DMS53 treated with DMSO at 0.1 percent for 48 hours (cell line): ENCODE results near the gene ANKRD26.
A peak's percentile ranks its signal among the peaks of the same experiment; 100 is the strongest.
"Not testable (repeated sequence)": the region's sequence is repeated elsewhere in the genome, so short reads cannot be mapped to it uniquely, and the experiment has no call there.

Experiments used
- DNase-seq: peaks from one replicate; lab custom pipeline; 2025; ENCODE audit not compliant: unreplicated experiment; lab: John Stamatoyannopoulos, UW

Gene ANKRD26

DNA sequence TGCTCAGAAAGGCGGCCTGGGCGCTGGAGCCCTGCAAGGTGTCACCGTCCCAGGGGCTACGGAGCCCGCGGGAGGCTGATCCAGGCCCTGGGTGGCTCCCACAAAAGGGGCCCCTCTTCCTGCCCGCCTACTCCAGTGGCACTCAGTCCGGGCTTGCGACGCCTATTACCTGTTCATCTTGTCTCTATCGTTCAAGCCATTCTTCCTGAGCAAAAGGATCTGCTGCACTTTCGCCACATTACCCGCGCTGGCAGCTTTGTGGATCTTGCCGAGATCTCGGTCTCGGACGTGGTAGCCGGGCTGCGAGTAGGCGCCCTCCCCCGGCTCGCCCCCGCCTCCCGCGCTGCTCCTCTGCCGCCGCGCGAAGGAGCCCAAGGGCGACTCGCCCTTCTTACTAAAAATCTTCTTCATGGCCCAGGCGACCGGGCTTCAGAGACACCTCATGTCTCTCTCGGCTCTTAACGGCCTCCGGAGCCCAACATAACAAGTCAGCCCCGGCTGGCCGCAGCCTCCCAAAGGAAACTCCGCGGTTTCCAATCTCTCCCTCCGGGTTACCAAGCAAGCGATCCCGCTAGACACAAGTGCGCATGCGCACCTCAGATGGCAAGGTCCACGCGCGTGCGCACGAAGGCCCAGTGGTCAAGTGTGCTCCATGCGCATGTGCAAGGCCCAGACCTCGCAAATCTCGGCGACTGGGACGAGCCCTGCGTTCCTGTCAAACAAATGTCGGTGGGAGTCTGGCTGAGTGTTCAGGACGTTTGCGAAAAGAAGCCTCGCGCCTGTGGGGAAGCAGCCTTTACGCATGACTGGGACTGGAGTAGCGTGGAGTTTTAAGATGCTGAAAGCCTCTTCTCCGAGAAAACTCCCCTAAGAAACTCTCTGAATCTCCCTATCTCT, at the start of gene ANKRD26:
TSS of gene ANKRD26 (minus strand) at position 579 of the 897 bp plus-strand sequence. CDS start at position 411, 168 bp downstream.
- DNase-seq, result peak; percentile 93

DNA sequence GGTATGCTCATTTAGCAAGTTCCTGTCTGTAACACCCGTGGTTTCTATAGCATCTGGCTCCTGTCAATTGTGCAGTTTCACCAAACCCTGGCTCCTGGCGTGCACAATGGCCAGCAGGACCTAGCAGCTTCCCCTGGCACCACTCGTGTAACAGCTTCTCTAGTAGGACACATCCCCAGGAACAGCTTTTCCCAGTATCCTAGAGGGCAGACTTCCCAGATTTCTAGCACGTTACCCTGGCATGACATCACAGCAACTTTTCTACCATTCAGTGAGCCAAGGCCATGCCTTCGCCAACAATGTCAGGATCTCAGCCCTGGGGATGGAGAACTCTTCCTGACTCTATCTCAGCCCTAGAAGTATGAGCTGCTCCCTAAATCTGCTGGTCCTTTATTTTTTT, 47.4 kb upstream of the ANKRD26 start:
- no peak for DNase-seq

DNA sequence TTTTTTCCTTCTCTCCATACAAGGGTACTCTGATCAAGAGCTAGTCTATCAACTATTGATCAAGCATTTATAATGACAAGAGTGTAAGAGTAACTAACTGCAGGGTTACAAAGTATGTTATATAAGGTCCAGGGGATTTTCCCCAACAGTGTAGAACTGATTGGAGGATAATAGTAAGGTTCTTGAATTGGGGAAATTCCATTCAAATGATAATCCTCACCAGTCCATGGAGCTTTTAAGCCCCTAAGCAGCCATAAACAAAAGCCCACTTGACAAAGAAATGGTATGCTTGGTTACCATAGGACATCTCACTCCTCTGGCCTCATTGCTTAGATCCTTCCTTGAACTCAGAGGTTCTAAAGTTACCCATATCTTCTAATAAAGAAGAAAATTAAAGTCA, 45.6 kb upstream of the ANKRD26 start:
- no peak for DNase-seq

DNA sequence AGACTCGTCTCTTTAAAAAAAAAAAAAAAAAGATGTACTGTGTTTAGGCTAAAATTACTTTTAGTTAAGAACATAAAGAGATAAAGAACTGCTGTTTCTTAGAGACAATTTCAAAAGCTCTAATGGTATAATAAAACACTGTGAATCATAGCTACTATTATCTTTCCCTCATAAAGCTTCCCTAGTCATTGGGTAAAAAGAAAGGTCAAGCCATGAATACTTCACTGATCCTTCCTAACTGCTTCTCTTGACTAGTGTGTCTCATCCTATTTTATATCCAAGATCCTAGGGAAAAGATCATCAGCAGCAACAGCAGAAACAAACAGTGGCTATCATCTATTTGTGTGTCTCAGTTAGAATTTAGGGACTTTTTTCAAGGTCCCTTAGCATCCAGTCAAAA, 43.4 kb upstream of the ANKRD26 start:
- no peak for DNase-seq

DNA sequence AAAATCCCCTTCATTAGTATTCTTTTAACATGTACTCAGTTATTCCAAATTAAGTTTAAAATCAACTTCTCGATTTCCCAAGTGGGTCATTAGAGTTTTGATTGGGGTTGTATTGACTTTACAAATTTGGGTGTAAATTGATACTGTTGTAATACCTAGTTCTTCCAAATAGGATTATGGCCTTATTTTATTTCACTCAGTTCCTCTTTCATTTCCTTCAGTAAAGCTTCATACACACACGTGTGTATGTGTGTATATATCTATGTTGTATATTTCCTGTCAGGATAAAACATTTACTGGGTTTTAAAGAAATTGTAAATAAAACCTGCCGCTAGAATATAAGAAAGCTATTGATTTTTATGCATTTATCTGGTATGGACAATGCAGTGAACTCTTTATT, 38.0 kb upstream of the ANKRD26 start:
- no peak for DNase-seq

DNA sequence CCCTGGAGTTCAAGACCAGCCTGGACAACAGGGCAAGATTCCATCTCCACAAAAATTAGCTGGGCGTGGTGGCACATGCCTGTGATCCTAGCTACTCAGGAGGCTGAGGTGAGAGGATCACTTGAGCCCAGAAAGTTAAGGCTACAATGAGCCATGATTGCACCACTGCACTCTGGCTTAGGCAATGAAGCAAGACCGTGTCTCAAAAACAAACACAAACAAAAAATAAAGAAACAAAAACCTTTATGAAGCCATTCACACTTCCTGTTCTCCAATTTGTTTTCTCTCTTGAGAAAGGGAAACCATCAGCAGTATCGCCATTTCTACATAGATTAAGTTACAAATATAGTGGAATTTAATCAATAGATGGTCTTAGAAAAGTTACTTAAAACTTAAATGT, 34.1 kb upstream of the ANKRD26 start:
- no peak for DNase-seq

DNA sequence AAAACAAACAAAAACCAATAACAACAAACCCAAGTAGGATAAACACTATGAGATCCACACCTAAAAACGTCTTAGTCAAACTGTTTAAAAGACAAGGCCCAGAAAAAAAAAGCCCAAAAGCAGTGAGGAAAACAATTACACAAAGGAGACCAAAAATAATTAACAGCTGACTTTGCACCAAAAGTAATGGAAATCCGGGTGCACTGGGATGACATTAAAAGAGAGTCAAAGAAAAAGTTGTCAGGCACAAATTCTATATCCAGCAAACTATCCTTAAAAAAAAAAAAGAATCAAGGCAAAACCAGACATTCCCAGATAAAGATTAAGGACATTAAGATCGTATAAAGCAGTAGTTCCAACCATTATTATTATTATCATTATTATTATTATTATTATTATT, 7.9 kb upstream of the ANKRD26 start:
- DNase-seq, result no peak

DNA sequence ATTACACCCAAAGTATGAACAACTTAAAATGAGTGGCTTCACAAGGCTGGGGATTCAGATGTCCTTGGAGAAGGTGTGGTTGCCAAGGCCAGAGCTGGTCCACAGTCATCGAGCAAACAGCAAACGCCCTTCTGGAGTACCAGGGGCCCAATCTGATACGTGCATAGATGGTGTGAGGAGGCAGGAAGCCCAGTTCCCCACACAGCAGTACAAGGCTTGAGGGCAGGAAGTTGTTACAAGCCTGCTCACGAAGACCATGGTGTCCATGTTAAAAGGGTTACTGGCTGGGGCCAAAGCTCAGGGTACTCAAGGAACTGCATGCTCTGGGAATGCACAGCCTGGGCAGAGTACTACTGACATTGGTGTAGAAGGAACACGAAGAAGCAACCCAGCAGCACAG, 4.6 kb upstream of the ANKRD26 start:
- no peak for DNase-seq

DNA sequence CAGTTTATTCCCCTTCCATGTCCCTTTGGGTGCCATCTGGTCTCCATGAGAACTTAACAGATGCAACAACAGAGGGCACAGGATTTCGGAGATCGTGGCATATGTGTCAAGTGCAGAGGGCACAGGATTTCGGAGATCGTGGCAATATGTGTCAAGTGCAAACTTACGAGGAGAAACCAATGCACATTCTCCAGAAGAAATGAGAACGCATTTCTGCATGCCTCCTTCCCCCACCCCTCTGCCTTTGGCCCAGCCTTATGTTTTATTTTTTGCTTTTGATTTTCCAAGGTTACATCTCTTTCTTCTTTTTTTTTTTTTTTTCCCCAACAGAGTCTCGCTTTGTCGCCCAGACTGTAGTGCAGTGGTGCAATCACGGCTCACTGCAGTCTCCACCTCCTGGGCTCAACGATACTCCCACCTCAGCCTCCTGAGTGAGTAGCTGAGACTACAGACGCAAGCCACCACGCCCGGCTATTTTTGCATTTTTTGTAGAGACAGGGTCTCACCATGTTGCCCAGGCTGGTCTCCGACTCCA, 586 bp upstream of the ANKRD26 start:
- no peak for DNase-seq

DNA sequence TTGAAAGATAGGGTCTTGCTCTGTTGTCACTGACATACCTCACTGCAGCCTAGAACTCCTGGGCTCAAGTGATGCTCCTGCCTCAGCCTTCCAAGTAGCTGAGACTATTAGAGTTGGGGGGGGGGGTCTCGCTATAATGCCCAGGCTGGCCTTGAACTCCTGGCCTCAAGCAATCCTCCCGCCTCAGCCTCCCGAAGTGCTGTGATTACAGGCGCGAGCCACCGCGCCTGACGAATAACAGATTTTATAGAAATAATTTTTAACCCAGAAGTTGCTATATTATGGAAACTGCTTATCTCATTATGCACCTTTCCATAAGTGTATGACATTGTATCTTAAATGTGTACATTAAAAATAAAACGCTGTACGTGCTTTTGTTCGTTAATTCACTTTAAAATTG, 846 bp downstream of the ANKRD26 start:
- no peak for DNase-seq

DNA sequence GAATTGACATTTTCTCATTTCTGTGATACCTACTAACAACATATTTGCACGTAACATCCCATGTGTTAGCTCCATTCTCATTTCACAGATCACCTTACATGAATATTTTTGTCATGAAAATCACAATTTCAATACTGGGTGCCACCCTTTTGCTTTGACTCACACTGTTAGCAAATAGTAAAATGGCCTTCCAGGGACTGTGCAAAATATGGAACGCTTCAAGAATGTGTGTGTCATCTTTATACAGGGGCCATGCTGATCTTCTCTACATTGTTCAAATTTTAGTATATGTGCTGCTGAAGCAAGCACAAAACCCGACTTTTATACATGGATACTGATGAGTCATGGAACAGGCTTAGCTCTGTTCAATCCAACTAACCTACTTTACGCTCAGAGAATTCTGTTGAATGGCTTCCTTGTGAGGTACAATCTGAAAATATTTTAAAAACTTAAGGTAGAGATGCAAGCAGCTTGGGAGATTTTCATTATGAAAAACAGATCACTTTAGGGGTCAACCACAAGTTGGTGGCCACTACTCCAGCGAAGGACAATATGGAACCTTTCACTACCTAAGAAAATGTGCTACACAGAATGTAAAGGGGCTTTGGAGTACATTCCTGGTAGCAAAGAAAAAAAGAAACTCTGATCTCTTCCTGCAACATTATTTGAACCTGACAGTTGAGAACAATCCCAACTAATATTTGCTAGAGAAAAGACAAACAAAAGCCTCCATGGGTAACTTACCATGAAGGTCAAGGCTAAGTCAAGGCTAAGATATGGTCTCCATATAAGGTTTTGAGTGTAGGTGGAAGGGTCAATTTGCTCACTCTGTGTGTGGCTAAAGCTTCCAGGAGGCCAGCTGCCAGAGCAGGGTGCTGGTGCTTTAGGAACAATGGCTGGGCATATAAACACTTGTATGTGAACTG, 11.9 kb downstream of the ANKRD26 start:
- DNase-seq, result no peak

DNA sequence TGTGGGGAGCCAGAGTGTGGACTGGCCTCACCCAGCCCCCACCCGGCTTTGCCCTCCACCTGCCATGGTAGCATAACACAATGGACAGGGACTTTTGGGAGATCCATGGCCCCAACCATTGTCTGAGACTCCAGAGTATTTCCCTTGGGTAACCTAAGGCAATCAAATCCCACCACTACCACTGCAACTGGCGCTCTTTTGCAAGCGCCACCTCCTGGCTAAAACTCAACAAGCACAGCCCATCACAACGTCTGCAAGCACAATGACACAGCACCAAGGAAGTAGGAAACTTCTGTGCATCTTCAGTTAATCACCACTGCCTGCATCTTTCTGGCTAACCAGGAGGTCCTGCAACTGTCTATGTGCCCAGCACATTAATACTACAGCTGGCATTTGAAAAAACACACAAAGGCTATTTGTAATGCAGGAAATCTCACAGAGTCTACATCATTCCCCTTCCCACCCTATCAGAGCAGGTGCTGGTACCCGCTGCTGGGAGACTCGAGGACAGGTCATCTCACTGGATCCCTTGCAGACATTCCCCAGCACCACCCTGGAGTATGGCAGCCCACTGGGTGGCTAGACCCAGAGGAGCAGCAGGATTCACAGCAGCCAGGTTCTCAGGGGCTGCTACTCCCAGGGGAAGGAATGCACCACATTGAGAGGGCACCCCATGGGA, 27.7 kb downstream of the ANKRD26 start:
- no peak for DNase-seq

DNA sequence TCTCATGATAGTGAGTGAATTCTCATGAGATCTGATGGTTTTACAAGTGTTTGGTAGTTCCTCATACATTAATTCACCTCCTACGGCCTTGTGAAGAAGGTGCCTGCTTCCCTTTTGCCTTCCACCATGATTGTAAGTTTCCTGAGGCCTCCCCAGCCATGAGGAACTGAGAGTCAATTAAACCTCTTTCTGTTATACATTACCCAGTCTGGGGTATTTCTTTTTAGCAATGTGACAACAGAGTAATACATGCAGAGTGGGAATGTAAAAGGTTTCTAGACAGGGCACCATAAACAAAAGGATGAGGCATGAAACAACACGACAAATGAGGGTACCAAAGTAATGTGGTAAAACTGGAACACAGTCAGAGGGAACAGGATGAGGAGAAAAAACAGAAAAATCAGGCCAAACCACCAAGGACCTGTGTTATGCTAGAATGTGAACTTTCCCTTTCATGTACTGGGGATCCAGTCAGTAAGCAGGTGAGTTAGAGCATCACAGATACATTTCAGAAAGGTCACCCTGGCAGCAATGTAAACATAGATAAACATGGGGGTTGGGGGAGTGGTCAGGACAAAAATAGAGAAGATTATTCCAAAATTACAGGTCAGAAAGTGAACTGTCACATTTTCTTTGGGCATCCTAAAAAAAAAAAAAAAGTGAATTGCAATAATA, 31.9 kb downstream of the ANKRD26 start:
- no peak for DNase-seq

DNA sequence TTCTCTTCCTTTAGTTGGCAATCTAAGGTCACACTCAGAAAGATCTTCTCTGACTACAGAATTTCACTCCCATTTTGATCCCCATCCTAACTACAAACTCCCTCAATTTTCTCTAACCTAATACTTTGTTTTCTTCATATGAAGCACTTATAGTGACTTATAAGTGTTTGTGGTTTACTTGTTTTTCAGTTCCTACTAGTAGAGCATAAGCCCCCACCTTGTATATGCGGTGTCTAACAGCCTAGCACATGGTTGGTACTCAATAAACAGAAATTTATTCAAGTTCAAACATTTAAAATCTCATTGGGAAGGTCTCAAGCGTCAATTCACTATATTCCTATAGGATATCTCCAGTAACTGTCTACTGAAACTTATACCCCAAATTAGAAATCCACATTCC, 35.2 kb downstream of the ANKRD26 start:
- DNase-seq, result no peak

DNA sequence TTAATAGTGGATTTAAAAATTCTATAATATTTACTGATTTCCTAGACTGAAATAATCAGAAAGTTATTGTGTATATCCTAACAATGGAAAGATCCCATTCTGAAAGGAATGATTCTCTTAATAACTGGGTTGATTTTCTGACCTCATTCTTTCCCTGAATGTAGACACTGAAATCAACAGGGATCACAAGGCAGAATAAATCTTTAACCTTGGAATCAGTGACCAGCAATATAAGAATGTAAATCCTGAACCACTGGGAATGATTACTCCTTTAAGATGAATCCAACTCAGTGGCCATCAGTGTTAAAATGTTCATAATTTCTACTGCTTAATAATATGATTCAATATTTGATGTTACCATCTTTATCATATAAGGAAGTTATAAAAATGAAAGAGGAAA, 47.6 kb downstream of the ANKRD26 start:
- no peak for DNase-seq

DNA sequence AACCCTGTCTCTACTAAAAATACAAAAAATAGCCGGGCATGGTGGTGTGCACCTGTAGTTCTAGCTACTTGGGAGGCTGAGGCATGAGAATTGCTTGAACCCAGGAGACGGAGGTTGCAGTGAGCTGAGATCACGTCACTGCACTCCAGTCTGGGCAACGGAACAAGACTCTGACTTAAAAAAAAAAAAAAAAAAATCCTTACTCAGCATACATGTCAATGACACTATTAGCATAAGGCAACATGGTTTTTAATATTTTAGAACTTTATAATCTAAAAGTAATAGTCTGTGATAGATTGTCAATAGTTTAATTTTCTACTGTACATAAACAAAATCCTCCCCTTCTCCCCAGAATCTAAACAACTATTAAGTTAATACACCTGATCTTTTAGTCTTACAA, 55.0 kb downstream of the ANKRD26 start:
- not testable (repeated sequence) for DNase-seq

DNA sequence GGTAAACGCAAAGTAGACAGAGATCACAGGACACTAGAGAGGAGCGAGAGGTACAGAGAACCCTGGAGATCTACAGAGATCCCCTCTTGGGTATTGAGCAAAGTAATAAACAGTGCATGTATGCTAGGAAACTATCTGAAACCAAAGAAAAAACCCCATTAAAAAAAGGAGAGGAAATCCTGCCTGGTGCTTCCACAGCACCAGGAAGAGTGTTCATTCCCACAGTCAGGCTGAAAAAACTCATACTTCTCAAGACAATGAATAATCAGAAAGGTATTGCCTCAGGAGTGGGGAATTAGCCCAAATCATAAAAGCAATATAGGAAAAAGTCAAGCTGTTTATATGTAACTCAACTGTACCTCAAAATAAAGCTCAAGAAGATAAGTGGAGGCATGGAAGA, 59.1 kb downstream of the ANKRD26 start:
- DNase-seq, result no peak

DNA sequence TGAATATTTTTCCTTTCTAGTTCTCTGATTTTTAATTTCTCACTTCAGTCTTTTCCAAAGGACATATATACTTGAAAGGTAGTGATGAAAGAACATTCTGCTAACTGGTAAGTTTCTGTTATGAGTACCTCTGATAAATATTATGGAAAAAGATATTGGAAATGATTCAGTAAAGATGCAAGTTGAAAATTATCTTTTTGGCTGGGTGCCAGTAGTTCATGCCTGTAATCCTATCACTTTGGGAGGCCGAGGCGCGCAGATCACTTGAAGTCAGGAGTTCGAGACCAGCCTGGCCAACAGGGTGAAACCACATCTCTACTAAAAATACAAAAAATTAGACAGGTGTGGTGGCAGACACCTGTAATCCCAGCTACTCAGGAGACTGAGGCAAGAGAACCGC, 62.1 kb downstream of the ANKRD26 start:
- DNase-seq, result no peak

DNA sequence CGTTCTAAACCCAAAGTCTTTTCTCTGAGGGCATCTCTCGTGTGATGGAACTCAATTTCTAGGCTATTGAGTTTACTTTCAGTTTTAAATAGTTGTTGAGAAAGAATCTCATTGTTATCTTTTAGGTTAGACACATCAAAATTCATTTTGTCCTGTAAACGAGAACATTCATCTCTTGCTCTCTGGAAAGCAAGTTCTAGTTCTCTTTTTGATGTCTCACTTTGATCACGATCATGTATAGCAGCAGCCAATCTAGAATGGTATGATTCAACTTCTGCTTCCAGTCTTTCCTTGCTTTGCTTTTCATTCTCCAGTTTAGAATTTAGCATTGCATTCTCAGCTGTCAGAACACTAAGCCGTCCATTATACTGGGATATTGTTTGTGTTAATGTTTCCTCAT, 65.1 kb downstream of the ANKRD26 start:
- no peak for DNase-seq

DNA sequence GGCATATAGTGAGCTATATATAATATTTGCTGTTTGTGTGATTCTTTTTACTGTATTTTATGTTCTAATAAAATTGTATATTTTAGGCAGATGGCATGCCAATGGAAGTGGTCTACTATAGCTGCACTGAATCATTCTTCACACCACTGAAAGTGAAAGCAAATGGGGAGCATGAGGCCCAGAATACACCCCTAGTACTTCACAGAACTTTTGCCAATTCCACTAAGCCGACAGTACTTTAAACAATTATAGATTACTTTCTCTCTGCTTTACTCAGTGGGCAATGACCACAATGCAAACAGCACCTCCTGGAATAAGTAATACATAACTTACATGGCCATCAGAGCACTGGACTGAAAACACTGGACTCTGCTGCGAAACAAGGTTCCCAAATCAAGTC, 70.2 kb downstream of the ANKRD26 start:
- DNase-seq, result no peak

DNA sequence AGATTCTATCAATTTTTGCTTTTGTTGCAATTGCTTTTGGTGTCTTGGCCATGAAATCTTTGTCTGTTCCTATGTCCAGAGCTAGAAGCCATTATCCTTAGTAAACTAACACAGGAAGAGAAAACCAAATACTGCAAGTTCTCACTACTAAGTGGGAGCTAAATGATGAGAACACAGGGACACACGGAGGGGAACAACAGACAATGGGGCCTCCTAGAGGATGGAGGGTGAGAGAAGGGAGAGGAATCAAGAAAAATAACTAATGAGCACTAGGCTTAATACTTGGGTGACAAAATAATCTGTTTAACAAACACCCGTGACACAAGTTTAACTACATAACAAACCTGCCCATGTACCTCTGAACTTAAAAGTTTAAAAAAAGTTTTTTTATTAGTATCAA, 78.2 kb downstream of the ANKRD26 start:
- no peak for DNase-seq
